ENCODE results near the gene ARHGAP22. TPM values are rescaled to one million over a fixed set of nuclear protein-coding genes. Genes with fewer than 3 reads are reported as not detected.

Gene ARHGAP22
- total and polyA plus RNA-seq, 2 of the 4 experiments (the other 2 are of a cell fraction): 28.3 to 30.2 TPM

DNA sequence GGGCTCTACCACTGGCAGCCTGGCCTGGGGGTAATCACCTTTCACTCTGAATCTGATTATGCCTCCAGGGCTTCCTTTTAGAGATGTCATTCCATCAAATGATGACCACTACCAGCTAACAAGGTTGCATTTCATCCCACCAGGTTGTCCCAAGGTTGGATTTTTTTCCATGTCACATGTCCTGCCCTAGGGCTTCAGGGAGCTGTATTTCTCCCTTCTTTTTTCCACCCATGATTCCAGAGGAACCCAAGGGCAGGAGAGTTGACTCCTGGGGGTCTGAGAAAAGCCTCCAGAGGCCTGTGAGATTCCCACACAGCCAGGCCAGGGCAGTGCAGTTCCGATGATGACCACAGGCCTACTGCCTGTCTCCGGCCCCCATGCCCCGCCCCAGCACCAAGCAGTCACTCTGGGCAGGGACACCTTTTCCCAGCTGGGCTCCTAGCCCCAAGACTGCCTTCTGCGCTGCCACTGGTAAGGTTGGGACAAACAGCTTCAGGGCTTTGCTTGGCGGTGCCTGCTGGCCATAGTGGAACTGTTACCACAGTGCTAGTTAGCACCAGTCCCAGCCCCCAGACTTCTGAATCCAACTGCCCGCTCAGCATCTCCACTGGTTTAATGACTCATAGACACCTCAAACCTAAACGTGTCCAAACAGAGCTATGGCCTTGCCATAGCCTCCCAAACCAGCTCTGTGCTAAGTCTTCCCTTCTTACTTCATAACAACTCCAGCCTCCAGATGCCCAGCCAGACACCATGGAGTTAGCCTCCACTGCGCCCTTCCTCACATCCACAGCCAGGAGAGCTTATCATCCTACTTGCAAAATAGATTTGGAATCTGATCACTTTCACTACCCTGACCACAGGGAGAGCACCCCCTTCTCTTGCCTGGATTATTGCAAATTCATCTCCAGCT is 133.7 kb downstream of the ARHGAP22 start:
- Histone ChIP-seq H4K20me1 (ENCODE audit: insufficient read depth, low read length) (peaks cover 6% of the 10 kb centered on the region; the same call in 1 of the 2 replicates), H2BK15ac (ENCODE audit: low read depth, low read length) (no peak overlapping the region), H3K18ac (ENCODE audit: low read depth, low read length) (no peak overlapping the region), H2BK120ac (ENCODE audit: low read depth, low read length) (no peak overlapping the region), H3K79me1 (ENCODE audit: low read depth in 1 of 2, low read length in 2 of 2) (peaks cover 18 to 62% of the 10 kb centered on the region in 2 experiments), H3K14ac (replicated peaks; ENCODE audit: low read depth, low read length) (0 out of 2 replicates have a peak overlapping the region, but pooled peaks have one; percentile 40), H2AK9ac (replicated peaks; ENCODE audit: low read depth, low read length, poor library complexity) (no peak overlapping the region), H3K9me3 (ENCODE audit: control insufficient read depth, insufficient read depth, low read length) (no peaks in the 10 kb centered on the region), H2AFZ (replicated peaks; ENCODE audit: low read length, poor library complexity) (no peak overlapping the region), H3K56ac (ENCODE audit: extremely low read depth, insufficient read depth, low read length) (no peak overlapping the region), H4K8ac (ENCODE audit: low read depth in 2 of 2, low read length in 2 of 2) (no peak overlapping the region), H3K36me3 (ENCODE audit: control insufficient read depth, insufficient read depth, low read length) (no peaks in the 10 kb centered on the region), H3K23ac (ENCODE audit: low read depth, low read length) (no peak overlapping the region), H3K9ac (ENCODE audit: low read depth, low read length) (no peak overlapping the region), H2BK20ac (ENCODE audit: low read depth, low read length) (no peak overlapping the region), H3K27ac (ENCODE audit: insufficient read depth, low read length) (no peak overlapping the region), H3K4ac (ENCODE audit: low read depth, low read length) (peak overlapping the region; percentile 24; the same call in 1 of the 2 replicates), H3K4me3 (ENCODE audit: insufficient read depth, low read depth, low read length) (no peak overlapping the region), H4K5ac (ENCODE audit: low read depth, low read length) (no peak overlapping the region), H3K4me2 (ENCODE audit: low read depth, low read length) (no peak overlapping the region), H4K91ac (ENCODE audit: insufficient read depth, low read depth, low read length) (no peak overlapping the region), H3K4me1 (ENCODE audit: control insufficient read depth, insufficient read depth, low read length) (peaks cover 14% of the 10 kb centered on the region), H3K27me3 (ENCODE audit: control insufficient read depth, insufficient read depth, low read length) (no peaks in the 10 kb centered on the region), H2BK5ac (ENCODE audit: low read depth, low read length, poor library complexity, severe bottlenecking) (no peak overlapping the region), H2AK5ac (ENCODE audit: low read depth, low read length) (no peak overlapping the region; the same call in 1 of the 2 replicates), H3K9me1 (ENCODE audit: insufficient read depth, low read length) (peaks cover 19% of the 10 kb centered on the region; the same call in 1 of the 2 replicates)
- peak; percentile 72 for ATAC-seq (ENCODE audit: low read depth)
- no peak for TF ChIP-seq RAD21 (IDR thresholded peaks at IDR 0.05; ENCODE audit: low read length)
- peak; percentile 72 for TF ChIP-seq MAFK (IDR thresholded peaks at IDR 0.05; ENCODE audit: low read depth, low read length)
- dilution Hi-C loops (cut with HindIII; ENCODE audit: low sequenced_read_pairs, unreplicated experiment) (no loop called here), in situ Hi-C loops (cut with MboI; ENCODE audit: low sequenced_read_pairs) (no loop called here), intact Hi-C loops (cut with micrococcal nuclease) (no loop called here)
- DNase-seq: peak; percentile 68
- ChIA-PET POLR2A (ENCODE audit: unreplicated experiment) (no interaction called here), CTCF (interaction anchor here (1.3 kb wide), 1 partner anchor 12 kb away, joined by 4 read pairs; no protein-coding TSS in a partner anchor)
- no TSS peak for BruUV-seq (replicated peaks)
- 77% methylated on average over 8 of the region's 8 CpGs; no CpG with 5 or more reads in 1 of the 2 experiments for whole genome bisulfite sequencing, 2 experiments (ENCODE audit: extremely low coverage in 2 of 2, insufficient read length in 1 of 2)

All from IMR-90 (cell line).